Muscle layer of colon (tissue), 2 donors: Measurements from ENCODE around the gene C1orf105.
"Not testable (repeated sequence)": the region's sequence is repeated elsewhere in the genome, so short reads cannot be mapped to it uniquely, and the experiment has no call there.

ENCODE experiments used
- H3K27ac ChIP-seq: one replicate; pipeline ENCODE4 v1.7.0; 2013; ENCODE audit warnings: low read depth, mild to moderate bottlenecking, low read length, moderate library complexity
- H3K27me3 ChIP-seq, 2 donors: one replicate each; pipeline ENCODE4 v1.7.0; 2013; ENCODE audit warnings: low read length in 2 of 2, mild to moderate bottlenecking in 2 of 2; ENCODE audit not compliant: insufficient read depth in 2 of 2, control insufficient read depth in 1 of 2
- H3K36me3 ChIP-seq: one replicate; pipeline ENCODE4 v1.7.0; 2013; ENCODE audit warnings: mild to moderate bottlenecking, low read length; ENCODE audit not compliant: insufficient read depth
- H3K4me1 ChIP-seq: one replicate; pipeline ENCODE4 v1.7.0; 2013; ENCODE audit warnings: mild to moderate bottlenecking, low read length; ENCODE audit not compliant: insufficient read depth
- H3K4me3 ChIP-seq, 2 donors: one replicate each; pipeline ENCODE4 v1.7.0; 2013; ENCODE audit warnings: low read length in 2 of 2, low read depth in 1 of 2, mild to moderate bottlenecking in 1 of 2, moderate library complexity in 1 of 2
- H3K9ac ChIP-seq: one replicate; pipeline ENCODE4 v1.7.0; 2013; ENCODE audit warnings: low read length
- H3K9me3 ChIP-seq: one replicate; pipeline ENCODE4 v1.7.0; 2013; ENCODE audit warnings: mild to moderate bottlenecking, low read length
- donor health status: abdominal sarcoma.
- donor health status: Adenocarcinoma of cecum.

The C1orf105 gene

GRCh38 chr1:172429331-172430127 is 9.0 kb downstream of the C1orf105 start:
- no peaks in the 10 kb centered on the region for H3K4me1 ChIP-seq
- no peaks in the 10 kb centered on the region for H3K9me3 ChIP-seq
- no peaks in the 10 kb centered on the region for H3K36me3 ChIP-seq
- no peak overlapping the region for H3K27ac ChIP-seq
- no peak overlapping the region for H3K4me3 ChIP-seq
- H3K27me3 ChIP-seq, result no peaks in the 10 kb centered on the region
- no peak overlapping the region for H3K9ac ChIP-seq

DNA sequence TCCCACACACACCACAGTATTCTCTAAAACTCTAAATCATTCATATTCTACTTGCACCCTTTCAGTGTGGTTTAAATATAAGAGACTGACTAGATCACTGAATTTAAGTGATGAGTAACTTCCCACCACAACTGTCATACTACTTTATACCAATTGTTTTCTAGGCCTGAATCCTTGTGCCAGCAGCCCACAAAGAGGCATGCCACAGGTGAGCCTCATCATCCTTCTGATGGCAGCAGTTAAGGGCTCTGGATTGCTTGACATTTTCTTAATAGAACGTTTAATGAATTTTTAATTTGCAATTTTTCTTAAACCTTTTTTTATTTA is 9.6 kb downstream of the C1orf105 start:
- no peaks in the 10 kb centered on the region for H3K4me1 ChIP-seq
- H3K36me3 ChIP-seq, result no peaks in the 10 kb centered on the region
- H3K27ac ChIP-seq, result no peak overlapping the region
- H3K9me3 ChIP-seq, result no peaks in the 10 kb centered on the region
- H3K4me3 ChIP-seq, result no peak overlapping the region
- no peak overlapping the region for H3K9ac ChIP-seq
- no peaks in the 10 kb centered on the region for H3K27me3 ChIP-seq

DNA sequence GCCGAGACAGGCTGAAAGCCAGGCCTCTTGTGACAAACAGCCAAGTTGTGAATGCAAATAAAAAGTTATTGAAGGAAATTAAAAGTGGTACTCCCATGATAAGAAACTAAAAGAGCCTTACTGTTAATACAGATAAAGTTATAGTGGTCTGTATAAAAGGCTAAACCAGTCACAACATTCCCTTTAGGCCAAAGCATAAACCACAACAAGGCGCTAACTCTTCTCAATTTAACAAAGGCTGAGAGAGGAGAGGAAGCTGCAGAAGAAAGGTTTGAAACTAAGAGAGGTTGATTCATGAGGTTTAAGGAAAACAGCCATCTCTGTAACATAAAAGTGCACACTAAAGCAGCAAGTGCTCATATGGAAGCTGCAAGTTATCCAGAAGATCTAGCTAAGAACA is 10.7 kb downstream of the C1orf105 start:
- Histone ChIP-seq H3K9me3 (no peaks in the 10 kb centered on the region), H3K36me3 (no peaks in the 10 kb centered on the region), H3K4me3 (no peak overlapping the region), H3K4me1 (no peaks in the 10 kb centered on the region), H3K27me3 (no peaks in the 10 kb centered on the region), H3K27ac (no peak overlapping the region), H3K9ac (no peak overlapping the region)

- H3K9ac ChIP-seq, result no peak overlapping the region
- H3K4me3 ChIP-seq, result no peak overlapping the region
- H3K4me1 ChIP-seq, result no peaks in the 10 kb centered on the region
- H3K36me3 ChIP-seq, result no peaks in the 10 kb centered on the region
- no peaks in the 10 kb centered on the region for H3K9me3 ChIP-seq
- no peaks in the 10 kb centered on the region for H3K27me3 ChIP-seq
- H3K27ac ChIP-seq, result no peak overlapping the region
Measured at GRCh38 chr1:172431721-172432192, 11.3 kb downstream of the C1orf105 start.

DNA sequence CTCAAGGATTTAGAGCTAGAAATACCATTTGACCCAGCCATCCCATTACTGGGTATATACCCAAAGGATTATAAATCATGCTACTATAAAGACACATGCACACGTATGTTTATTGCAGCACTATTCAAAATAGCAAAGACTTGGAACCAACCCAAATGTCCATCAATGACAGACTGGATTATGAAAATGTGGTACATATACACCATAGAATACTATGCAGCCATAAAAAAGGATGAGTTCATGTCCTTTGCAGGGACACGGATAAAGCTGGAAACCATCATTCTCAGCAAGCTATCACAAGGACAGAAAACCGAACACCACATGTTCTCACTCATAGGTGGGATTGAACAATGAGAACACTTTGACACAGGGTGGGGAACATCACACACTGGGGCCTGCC is 16.7 kb downstream of the C1orf105 start:
- not testable (repeated sequence) for H3K9ac ChIP-seq, H3K36me3 ChIP-seq, H3K27ac ChIP-seq, H3K27me3 ChIP-seq, H3K9me3 ChIP-seq, H3K4me1 ChIP-seq, H3K4me3 ChIP-seq

- peak overlapping the region in 1 of 2 donors; percentile 75 for H3K4me3 ChIP-seq
- H3K27me3 ChIP-seq, result no peaks in the 10 kb centered on the region
Measured at GRCh38 chr1:172442404-172442803, 21.9 kb downstream of the C1orf105 start.

DNA sequence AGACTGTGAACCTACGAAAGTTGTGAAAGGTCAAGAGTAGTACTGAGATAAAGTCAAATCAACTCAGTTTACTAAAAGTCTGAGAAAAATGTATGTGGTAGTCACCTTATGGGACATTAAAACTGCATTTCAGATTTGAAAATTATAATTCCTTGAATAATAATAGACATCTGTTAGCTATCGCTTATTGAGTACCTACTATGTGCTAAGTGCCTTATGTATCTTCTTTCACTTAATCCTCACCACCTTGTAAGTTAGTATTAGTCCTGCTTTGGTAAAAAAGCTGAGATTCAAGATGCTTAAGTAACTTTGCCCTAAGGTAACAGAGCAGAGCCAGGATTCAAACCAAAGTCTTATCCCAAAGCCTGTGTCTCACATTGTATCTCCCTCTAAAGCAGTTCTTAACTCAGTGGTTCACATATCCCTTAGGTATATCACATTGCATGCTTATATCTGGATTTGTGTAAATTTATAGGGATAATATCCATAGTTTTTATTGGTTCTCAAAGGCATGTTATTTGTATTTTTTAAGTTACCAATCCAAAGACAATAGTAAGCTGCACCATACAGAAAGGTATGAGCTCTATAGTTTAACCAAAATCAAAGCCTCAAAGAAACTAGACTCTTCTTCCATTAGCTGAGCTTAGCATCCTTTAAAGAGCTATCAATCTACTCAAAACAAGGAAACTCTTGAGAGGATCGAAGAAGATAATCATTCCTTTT is 22.5 kb downstream of the C1orf105 start:
- peaks cover 5% of the 10 kb centered on the region for H3K36me3 ChIP-seq
- peaks cover 15% of the 10 kb centered on the region for H3K4me1 ChIP-seq
- H3K4me3 ChIP-seq, result peak overlapping the region; percentile 75 to 96
- H3K9ac ChIP-seq, result peak overlapping the region; percentile 55
- no peak overlapping the region for H3K27ac ChIP-seq
- H3K9me3 ChIP-seq, result no peaks in the 10 kb centered on the region
- no peaks in the 10 kb centered on the region for H3K27me3 ChIP-seq

More at GRCh38 chr1:172442404-172442803, 21.9 kb downstream of the C1orf105 start:
- Histone ChIP-seq H3K9me3 (no peaks in the 10 kb centered on the region), H3K9ac (no peak overlapping the region), H3K36me3 (peaks cover 5% of the 10 kb centered on the region), H3K4me1 (peaks cover 15% of the 10 kb centered on the region), H3K27ac (no peak overlapping the region)

DNA sequence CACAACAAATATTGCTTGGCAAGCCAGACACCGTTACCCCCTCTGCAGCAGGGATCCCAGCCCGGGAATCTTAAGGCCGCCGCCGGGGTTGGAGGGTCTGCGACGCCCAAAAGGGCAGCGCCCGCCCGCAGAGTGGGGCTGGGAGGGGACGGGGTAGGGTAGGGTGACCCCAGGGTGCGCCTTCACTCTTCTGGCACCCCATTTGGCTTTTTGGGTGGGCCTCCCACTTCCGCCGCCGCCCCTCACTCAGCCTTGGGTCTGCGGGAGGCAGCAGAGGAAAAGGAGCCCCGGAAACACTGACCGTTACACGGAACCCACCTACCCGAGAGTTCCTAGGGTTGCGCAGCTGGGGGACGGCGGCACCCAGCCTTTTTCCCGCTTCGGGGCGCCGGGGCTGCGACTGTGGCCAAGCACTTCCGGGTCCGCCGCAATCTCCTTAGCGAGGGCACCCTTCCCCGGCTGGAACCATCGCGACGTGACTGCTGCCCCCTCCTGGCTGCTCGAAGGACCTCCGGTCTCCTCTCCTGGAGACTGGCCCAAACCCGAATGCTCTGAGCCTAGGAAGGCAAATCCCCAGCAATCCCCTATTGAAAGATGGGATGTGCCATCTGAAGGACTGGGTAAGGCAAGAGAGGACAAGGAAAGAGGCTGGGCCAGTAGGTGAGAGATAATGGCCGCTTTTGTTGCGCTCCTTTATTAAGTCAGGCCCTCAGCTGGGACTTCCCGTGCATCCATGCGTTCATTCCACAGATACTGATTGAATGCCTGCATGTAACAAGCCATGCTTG is 23.4 kb downstream of the C1orf105 start, which contains the start of gene PIGC:
Gene PIGC (minus strand): TSS at position 404 of the 788 bp plus-strand sequence. CDS start 1,447 bp downstream, outside the sequence.
- Histone ChIP-seq H3K4me3 (peak within 1 kb of the TSS; percentile 75 to 96), H3K4me1 (peaks cover 15% of the 10 kb centered on the region), H3K9ac (peak within 1 kb of the TSS; percentile 55), H3K27me3 (no peaks in the 10 kb centered on the region), H3K36me3 (peaks cover 5% of the 10 kb centered on the region), H3K9me3 (no peaks in the 10 kb centered on the region), H3K27ac (peak within 1 kb of the TSS; percentile 53)

- no peaks in the 10 kb centered on the region for H3K9me3 ChIP-seq
- no peaks in the 10 kb centered on the region for H3K27me3 ChIP-seq
- peaks cover 15% of the 10 kb centered on the region for H3K4me1 ChIP-seq
- no peak overlapping the region for H3K27ac ChIP-seq
- no peak overlapping the region for H3K9ac ChIP-seq
- H3K4me3 ChIP-seq, result no peak overlapping the region
- no peaks in the 10 kb centered on the region for H3K36me3 ChIP-seq
Measured at GRCh38 chr1:172446547-172446946, 26.1 kb downstream of the C1orf105 start.

- Histone ChIP-seq H3K27ac (no peak overlapping the region), H3K4me1 (peaks cover 12% of the 10 kb centered on the region), H3K27me3 (no peaks in the 10 kb centered on the region), H3K9ac (no peak overlapping the region), H3K36me3 (no peaks in the 10 kb centered on the region), H3K9me3 (no peaks in the 10 kb centered on the region), H3K4me3 (no peak overlapping the region)
Measured at GRCh38 chr1:172447641-172448040, 27.2 kb downstream of the C1orf105 start.

DNA sequence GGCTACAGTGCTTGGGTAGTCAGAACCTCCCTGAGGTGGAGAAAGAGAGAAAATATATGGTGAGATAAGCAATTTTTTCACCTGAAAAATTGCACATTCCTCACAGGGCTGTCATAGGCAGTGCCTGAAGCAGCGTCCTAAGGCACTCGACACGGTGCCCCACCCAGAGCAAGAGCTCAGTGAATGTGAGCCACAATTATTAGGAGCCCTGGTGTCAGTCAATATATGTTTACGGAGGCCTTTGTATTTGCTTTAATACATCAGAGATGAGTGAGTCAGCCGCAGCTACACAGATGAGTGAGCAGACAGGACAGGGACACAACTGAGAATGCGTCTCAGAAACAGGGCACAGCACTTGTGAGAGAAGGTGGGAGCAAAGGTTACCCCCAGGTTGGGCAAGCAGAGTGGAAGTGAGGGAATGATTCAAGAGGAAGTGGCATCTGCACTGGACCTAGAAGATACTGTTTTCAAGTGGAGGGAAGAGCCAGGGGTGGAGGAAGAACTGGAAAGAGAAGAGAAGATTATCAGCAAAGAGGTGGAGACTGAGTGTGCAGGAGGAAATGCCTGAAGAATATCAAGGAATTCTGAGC is 28.6 kb downstream of the C1orf105 start:
- H3K27me3 ChIP-seq, result no peaks in the 10 kb centered on the region
- H3K4me1 ChIP-seq, result peaks cover 5% of the 10 kb centered on the region
- H3K27ac ChIP-seq, result no peak overlapping the region
- H3K36me3 ChIP-seq, result no peaks in the 10 kb centered on the region
- no peak overlapping the region for H3K9ac ChIP-seq
- no peak overlapping the region for H3K4me3 ChIP-seq
- H3K9me3 ChIP-seq, result no peaks in the 10 kb centered on the region
